Measurements from ENCODE around the gene TNFRSF12A.

GRCh38 chr16:3027489-3027795 is 7.3 kb downstream of the TNFRSF12A start:
- TF ChIP-seq CTCF (IDR thresholded peaks at IDR 0.05): no peak
- no peak for TF ChIP-seq POLR2A (IDR thresholded peaks at IDR 0.05)
